ENCODE results near the gene CRX.
"Not testable (repeated sequence)": the region's sequence is repeated elsewhere in the genome, so short reads cannot be mapped to it uniquely, and the experiment has no call there.

CRX gene

DNA sequence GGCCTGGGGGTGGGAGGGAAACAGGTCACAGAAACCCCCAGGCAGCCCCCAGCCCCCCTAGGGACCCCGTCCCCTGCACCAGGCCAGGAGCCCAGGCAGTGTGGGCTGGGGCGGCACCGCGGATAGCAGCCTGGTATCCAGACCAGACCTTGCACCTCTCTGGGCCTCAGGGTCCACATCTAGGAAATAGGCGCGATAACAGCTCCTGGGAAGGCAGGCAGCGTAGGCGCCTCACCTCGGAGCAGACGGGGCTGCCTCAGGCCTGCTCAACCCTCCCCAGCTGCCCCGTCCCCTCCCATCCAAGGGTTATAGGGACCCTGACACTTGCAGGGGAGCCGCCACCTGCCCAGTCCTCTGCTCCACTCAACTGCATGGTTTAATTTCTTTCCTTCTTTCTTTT is 18.1 kb upstream of the CRX start:
- not testable (repeated sequence) for DNase-seq (ENCODE audit: low read depth)

DNA sequence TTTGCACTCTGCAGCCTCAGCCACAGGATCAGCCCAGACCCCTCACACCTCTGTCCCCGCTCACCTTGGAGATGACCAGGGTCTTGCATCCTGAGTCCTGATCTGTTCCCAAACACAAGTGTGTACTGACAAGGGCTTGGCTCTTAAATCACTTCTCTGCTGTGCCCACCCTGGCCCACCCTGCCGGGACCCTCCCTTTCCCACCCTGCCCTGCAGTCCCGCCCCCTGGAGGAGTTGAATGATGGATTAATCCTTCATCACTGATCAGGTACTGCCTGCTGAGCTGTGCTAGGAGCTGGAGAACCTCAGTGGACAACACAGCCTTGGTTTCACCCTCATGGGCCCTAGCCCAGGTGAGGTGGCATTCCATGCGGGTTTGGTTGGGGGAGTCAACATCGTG is 17.3 kb upstream of the CRX start, which contains the start of gene TPRX1:
Gene TPRX1, minus strand, starts transcription at position 101 of the 400 bp plus-strand sequence. Its CDS starts 12 bp downstream, at position 89.
- DNase-seq (ENCODE audit: low read depth): not testable (repeated sequence)

DNA sequence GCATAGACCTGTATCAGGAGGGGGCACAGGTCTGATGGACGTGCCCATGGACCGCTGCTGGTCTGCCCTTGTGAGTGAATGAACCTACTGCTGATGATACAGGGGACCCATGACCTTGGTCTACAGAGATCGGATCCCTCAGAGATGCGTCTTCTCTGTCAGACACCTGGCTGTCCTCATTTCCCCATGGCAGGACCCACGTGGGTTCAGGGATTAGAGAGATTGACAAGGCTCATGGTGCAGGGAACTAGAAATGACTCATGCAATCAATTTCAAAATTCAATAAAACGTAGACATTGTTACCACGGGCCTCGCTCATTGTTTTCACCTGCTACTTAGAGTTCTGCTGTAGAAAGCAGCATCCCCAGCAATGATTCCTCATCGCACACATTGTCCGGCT is 16.4 kb upstream of the CRX start:
- no peak for DNase-seq (ENCODE audit: low read depth)

DNA sequence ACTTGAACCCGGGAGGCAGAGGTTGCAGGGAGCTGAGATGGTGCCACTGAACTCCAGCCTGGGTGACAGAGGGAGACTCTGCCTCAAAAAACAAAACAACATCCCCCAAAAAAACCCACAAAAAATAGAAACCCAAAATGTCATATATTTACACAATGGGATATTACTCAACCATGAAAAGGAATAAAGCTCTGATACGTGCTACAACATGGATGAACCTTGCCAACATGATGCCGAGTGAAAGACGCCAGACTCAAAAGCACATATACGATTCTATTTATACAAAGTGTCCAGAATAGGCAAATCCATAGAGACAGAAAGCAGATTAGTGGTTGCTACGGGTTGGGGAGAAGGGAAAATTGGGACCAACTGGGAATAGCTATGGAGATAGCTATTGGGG is 15.3 kb upstream of the CRX start:
- no peak for DNase-seq (ENCODE audit: low read depth)

DNA sequence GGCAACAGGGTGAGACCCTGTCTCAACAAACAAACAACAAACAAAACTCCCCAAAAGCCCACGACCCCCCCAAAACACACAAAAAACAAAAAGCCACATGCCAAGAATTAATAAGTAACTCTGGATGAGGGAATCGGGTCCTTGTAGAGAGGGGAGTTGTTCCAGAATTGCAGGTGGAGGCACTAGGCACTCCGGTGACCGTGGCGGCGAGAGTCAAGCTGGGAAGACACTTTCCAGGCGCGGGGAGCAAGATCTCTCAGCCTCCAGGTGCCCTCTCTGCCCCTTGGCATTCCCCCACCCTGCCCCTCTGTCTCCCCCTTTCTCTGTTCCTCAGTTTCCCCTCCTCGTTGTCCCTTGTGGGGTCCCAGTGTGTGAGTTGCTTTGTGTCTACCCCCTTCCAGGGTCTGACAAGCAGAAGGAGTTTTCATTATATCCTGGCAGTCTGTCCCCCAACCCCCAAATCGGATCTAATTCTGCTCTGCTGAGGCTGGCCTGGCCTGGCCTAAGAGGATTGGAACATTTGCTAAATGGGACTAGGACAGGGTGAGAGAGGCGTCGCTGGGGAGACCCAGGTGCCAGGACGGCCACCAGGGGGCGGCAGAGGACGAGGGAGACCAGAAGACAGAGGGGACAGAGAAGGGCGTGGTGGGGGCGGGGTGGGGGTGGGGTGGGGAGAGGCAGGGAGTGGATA is 8.3 kb upstream of the CRX start:
- peak; percentile 78 for DNase-seq (ENCODE audit: low read depth)

DNA sequence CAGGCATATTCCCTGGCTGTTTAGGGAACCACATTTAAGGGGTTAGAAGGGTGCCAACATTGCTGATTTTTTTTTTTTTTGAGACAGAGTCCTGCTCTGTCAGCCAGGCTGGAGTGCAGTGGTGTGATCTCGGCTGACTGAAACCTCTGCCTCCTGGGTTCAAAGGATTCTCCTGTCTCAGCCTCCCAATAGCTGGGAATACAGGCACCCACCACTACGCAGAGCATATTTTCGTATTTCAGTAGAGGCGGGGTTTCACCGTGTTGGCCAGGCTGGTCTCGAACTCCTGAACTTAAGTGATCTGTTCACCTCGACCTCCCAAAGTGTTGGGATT is 7.8 kb upstream of the CRX start:
- no peak for DNase-seq (ENCODE audit: low read depth)

DNA sequence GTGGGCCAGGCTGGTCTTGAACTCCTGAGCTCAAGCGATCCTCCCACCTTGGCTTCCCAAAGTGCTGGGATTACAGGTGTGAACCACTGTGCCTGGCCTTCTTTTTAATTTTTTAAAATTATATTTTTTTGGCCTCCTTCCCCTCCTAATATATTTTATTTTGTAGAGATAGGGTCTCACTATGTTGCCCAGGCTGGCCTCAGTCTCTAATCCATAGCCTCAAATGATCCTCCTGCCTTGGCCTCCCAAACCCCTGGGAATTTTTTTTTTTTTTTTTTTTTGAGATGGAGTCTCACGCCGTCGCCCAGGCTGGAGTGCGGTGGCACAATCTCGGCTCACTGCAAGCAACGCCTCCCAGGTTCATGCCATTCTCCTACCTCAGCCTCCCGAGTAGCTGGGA is 5.5 kb upstream of the CRX start:
- DNase-seq (ENCODE audit: low read depth): not testable (repeated sequence)

DNA sequence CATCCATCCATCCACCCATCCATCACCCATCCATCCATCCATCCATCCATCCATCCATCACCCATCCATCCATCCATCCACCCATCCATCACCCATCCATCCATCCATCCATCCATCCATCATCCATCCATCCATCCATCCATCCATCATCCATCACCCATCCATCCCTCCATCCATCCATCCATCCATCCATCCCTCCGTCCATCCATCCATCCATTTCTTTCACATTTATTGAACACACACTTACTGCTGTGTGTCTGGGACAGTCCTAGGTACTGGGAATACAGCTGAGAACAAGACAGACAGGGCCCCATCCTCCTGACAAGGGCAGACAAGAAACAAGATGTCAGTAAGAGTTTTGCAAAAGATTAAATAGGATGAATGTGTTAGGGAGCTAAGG is 3.5 kb upstream of the CRX start:
- not testable (repeated sequence) for DNase-seq (ENCODE audit: low read depth)

DNA sequence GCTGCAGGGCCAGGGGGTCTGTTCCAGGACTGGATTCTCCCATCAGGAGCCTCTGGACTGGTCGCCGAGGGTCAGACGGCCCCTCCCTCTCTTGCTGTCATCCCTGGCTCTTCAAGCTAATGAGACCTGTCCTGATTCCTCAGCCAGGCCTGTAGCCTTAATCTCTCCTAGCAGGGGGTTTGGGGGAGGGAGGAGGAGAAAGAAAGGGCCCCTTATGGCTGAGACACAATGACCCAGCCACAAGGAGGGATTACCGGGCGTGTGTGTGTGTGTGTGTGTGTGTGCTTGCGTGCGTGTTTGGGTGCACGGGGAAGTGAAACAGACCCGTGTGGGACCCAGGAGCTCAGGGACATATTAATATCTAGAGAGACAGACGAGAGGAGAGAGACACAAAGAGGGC is 1.9 kb upstream of the CRX start:
- DNase-seq (ENCODE audit: low read depth): no peak

DNA sequence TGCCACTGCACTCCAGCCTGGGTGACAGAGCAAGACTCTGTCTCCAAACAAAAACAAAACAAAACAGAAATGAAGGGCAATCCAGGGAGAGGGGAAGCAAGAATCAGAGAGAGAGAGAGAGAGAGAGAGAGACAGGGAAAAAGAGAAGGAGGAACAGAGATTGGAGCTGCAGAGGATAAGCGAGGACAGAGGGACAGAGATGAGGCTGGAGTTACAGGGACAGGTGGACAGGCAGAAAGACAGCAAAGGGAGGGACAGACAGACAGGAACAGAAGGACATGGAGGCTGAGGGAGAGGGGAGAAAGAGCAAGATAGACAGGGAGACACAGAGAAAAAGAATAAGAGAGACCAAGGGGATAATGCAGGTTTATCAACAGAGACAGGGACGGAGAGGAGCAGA is 1.3 kb upstream of the CRX start:
- DNase-seq (ENCODE audit: low read depth): no peak

DNA sequence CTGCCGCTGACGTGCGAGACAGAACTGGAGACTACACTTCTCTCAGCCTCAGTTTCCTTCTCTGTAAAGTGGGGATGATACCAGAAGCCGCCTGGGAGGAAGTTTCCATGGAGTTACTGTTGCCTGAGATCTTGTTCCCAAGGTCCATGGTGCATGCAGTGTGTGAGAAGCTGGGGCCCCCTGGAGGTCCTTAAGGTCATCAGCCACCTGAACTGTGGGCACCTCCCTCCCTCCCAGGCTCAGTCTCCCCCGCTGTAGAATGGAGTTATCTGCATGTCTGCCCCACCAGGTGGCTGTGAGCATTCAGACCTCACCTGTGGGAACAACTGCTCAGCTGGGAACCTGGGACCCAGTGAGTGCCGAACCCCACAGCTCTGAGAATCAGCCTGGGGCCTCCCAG is 2.7 kb downstream of the CRX start:
- DNase-seq (ENCODE audit: low read depth): no peak

DNA sequence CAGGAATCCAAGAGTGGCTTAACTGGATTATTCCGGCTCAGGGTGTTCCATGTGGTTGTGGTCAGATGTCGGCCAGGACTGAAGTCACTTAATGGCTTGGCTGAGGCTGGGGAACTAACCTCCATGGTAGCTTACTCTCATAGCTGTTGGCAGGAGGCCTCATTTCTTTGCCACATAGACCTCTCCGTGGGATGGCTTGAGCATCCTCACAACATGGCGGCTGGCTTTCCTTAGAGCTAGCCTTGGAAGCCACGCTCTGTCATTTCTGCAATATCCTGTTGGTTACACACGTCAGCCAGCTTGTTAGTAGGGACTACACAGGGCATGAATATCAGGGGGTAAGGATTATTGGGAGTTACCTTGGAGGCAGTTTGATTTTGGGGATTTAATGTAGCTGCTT is 5.1 kb downstream of the CRX start:
- no peak for DNase-seq (ENCODE audit: low read depth)

DNA sequence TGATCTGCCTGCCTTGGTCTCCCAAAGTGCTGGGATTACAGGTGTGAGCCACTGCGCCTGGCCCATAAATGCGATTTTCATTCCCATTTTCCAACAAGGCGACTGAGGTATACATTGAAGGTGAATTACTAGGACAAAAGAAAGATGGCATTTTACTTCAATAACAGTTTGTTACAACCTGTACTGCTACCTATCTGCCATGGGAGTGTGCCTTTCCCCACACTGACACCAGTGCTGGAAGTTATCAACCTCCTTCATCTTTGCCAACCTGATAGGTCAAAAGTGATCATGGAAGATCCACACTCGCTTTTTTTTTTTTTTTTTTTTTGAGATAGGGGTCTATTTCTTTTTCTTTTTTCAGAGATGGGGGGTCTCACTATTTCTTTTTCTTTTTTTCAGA is 11.0 kb downstream of the CRX start:
- no peak for DNase-seq (ENCODE audit: low read depth)

DNA sequence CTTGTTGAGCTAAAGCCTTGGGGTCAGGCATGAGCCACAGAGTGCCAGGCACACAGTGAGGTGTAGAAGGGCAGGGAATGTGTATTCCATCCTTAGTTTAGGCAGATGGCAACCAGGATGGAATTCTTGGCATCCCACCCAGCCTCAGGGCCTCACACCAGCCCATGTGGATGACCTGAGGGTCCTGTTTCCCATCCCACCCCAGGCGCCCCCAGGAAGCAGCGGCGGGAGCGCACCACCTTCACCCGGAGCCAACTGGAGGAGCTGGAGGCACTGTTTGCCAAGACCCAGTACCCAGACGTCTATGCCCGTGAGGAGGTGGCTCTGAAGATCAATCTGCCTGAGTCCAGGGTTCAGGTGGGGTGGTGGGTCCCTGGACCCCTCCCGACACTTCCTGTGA is 14.3 kb downstream of the CRX start:
- DNase-seq (ENCODE audit: low read depth): no peak

DNA sequence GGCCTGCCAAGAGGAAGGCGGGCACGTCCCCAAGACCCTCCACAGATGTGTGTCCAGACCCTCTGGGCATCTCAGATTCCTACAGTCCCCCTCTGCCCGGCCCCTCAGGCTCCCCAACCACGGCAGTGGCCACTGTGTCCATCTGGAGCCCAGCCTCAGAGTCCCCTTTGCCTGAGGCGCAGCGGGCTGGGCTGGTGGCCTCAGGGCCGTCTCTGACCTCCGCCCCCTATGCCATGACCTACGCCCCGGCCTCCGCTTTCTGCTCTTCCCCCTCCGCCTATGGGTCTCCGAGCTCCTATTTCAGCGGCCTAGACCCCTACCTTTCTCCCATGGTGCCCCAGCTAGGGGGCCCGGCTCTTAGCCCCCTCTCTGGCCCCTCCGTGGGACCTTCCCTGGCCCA is 17.7 kb downstream of the CRX start:
- DNase-seq (ENCODE audit: low read depth): no peak

DNA sequence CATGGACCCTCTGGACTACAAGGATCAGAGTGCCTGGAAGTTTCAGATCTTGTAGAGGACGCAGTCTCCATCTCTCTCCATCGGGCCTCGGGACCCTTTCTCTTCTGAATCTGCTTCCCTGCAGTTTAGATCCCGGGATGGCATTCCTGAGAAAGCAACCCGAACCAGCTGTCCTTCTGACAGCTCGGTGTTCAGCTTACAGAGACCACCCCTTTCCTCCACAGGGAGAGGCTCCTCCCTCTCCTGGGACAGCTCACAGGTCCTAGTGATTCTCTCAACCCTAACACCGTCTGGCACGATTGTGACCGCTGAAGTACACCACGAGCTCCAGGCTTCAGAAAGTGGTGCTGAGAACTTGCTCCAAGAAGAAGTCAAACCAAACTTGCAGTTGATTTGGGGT is 18.2 kb downstream of the CRX start:
- DNase-seq (ENCODE audit: low read depth): no peak

DNA sequence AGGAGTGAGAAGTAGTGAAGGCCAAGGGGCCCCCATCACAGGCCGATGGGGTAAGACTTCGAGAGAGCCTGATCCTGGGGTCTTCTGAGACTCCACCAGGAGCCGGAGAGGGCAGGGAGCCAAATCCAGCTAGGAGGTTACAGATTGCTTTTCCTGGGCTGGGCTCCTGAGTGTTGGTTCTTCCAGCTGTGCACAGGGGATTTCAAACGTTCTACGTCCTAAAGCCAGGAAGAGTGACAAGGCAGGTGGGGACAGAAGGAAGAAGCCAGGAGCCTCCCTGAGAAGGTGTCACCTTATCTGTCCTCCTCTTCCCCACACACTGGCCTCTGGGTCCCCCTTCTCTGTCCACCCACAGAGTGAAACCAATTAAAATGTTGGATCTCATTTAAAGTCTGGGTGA is 21.2 kb downstream of the CRX start:
- no peak for DNase-seq (ENCODE audit: low read depth)

DNA sequence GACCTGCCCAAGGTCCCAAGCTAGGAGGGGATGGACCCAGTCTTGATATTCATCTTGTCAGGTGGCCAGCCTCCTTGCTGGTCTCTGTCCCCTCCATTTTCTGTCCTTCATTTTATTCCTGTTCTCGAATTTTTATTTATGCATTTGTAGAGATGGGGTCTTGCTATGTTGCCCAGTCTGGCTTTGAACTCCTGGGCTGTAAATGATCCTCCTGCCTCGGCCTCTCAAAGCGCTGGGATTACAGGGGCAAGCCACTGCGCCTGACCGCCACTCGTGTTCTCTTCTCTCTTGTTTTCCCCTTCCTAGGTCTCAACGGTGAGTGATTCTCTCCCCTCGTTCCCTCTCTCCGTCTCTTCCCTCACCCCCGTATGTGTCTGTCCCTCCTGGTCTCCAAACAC is 26.7 kb downstream of the CRX start:
- DNase-seq (ENCODE audit: low read depth): no peak

DNA sequence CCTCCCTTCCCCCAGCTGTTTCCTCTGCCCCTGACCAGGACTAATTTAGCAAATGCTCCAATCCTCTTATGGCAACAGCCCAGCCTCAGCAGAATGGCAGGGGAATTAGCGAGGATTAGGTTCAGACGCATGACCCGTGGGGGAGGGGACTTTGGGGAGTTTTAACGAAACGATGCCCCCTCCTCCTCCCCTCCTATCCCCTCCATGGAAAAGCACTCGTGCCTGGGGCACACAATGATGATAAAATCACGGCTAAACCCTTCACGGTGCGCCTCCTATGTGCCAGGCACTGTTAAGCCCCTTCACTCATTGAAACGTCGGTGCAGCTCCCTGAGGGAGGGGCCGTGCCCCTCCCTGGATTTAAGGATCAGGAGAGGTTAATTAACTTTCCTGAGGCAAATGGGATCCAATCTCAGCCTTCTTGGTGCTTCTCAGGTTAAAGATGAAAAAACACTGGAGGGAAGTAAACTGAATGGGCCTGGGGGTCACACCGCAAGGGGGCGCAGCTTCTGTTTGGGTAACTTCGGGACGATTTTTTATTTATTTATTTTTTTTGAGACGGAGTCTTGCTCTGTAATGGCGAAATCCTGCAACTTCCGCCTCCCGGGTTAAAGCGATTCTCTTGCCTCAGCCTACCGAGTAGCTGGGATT is 27.2 kb downstream of the CRX start:
- peak; percentile 11 for DNase-seq (ENCODE audit: low read depth)

DNA sequence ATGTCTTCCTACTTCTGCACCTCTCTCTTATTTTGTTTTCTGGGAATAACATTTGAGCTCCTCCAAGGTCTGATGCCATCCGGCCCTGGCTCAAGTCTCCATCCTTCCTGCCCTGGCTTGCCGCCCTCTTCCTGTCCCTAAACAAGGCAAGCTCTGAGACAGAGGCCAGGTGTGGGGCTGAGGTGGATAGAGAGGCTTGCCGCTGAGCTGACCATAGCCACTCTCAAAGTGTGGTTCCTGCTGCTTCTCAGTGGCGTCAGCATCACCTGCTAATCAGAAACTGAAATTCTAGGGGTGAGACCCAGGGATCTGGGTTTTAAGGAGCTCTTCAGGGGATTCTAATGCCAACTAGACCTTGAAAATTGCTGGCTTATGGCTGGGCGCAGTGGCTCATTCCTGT is 31.3 kb downstream of the CRX start:
- DNase-seq (ENCODE audit: low read depth): no peak

DNA sequence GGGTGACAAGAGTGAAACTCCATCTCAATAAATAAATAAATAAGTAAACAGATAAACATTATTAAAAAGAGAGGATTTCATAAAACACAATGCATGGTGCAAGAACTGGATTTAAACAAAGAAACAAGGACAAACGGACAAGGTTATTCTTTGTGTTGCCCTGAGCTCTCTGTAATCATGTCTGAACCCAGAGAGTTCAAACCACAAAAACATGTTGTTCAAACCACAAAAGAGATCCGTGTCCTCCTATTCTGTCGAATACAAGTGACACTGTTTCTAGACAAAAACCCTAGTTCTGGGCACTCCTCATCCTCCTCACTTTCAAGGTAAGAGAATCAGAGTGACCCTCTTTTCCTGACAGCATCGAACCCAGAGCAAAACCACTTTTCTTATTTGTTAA is 32.7 kb downstream of the CRX start:
- no peak for DNase-seq (ENCODE audit: low read depth)

DNA sequence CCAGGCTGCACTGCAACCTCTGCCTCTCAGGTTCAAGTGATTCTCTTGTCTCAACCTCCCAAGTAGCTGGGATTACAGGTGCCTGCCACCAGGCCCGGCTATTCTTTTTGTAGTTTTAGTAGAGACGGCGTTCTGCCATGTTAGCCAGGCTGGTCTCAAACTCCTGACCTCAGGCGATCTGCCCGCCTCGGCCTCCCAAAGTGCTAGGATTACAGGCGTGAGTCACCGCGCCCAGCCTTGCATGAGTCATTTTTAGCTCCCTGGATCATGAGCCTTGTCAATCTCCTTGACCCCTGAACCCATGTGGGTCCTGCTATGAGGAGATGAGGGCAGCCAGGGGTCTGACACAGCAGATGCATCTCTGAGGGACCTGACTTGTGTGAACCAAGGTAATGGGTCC is 36.5 kb downstream of the CRX start:
- not testable (repeated sequence) for DNase-seq (ENCODE audit: low read depth)

DNA sequence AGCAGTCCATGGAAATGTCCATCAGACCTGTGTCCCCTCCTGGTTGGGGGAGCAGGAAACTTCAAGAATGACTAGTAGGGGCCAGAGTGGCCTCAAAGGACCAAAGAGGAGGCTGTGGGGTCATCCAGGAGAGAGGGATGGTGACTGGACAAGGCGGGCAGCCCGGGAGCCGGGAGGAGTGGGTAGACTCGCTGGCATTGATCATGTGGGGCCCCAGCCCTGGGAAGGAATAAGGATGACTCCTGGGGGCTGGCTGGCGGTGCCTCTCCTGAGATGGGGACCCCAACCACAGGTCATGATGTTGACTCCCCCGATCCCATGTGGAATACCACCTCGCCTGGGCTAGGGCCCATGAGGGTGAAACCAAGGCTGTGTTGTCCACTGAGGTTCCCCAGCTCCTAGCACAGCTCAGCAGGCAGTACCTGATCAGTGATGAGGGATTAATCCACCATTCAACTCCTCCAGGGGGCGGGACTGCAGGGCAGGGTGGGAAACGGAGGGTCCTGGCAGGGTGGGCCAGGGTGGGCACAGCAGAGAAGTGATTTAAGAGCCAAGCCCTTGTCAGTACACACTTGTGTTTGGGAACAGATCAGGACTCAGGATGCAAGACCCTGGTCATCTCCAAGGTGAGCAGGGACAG is 37.0 kb downstream of the CRX start, which contains the start of gene TPRX2:
Gene TPRX2, plus strand, starts transcription at position 590 of the 640 bp plus-strand sequence. Its CDS starts 12 bp downstream, at position 602.
- DNase-seq (ENCODE audit: low read depth): not testable (repeated sequence)

DNA sequence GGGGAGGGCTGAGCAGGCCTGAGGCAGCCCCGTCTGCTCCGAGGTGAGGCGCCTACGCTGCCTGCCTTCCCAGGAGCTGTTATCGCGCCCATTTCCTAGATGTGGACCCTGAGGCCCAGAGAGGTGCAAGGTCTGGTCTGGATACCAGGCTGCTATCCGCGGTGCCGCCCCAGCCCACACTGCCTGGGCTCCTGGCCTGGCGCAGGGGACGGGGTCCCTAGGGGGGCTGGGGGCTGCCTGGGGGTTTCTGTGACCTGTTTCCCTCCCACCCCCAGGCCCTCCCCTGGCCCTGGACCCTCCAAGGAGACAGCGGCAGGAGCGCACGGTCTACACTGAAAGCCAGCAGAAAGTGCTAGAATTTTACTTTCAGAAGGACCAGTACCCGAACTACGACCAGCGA is 38.1 kb downstream of the CRX start:
- DNase-seq (ENCODE audit: low read depth): not testable (repeated sequence)
